ENCODE measurements around the gene NCOA5.

NCOA5 gene

GRCh38 chr20:46058599-46059281, 31.0 kb downstream of the NCOA5 start:
- DNase-seq: no peak

GRCh38 chr20:46057856-46058598, 31.7 kb downstream of the NCOA5 start:
- no peak for DNase-seq

- DNase-seq: no peak
These were observed 32.5 kb downstream of the NCOA5 start for GRCh38 chr20:46056970-46057855.

GRCh38 chr20:46056027-46056833, 33.5 kb downstream of the NCOA5 start:
- no peak for DNase-seq

GRCh38 chr20:46055269-46055668, 34.5 kb downstream of the NCOA5 start:
- DNase-seq: no peak

GRCh38 chr20:46054606-46055005, 35.2 kb downstream of the NCOA5 start:
- no peak for DNase-seq

- no peak for DNase-seq
These were observed 36.3 kb downstream of the NCOA5 start for GRCh38 chr20:46053416-46053815.

GRCh38 chr20:46051556-46052308, 38.0 kb downstream of the NCOA5 start:
- no peak for DNase-seq

- no peak for DNase-seq
These were observed 38.9 kb downstream of the NCOA5 start for GRCh38 chr20:46050885-46051284.

GRCh38 chr20:46050444-46050843, 39.3 kb downstream of the NCOA5 start:
- DNase-seq: no peak

GRCh38 chr20:46049815-46050214, 39.9 kb downstream of the NCOA5 start:
- DNase-seq: no peak

GRCh38 chr20:46049190-46049589, 40.6 kb downstream of the NCOA5 start:
- DNase-seq: no peak

GRCh38 chr20:46047821-46048220, 41.9 kb downstream of the NCOA5 start:
- DNase-seq: no peak

- no peak for DNase-seq
These were observed 43.0 kb downstream of the NCOA5 start for GRCh38 chr20:46046588-46047310.

- DNase-seq: no peak
These were observed 44.9 kb downstream of the NCOA5 start for GRCh38 chr20:46044896-46045295.

GRCh38 chr20:46043556-46043955, 46.2 kb downstream of the NCOA5 start:
- no peak for DNase-seq

- DNase-seq: no peak
These were observed 48.7 kb downstream of the NCOA5 start for GRCh38 chr20:46040902-46041535.

- no peak for DNase-seq
These were observed 52.7 kb downstream of the NCOA5 start for GRCh38 chr20:46037036-46037435.

GRCh38 chr20:46036370-46036769, 53.4 kb downstream of the NCOA5 start:
- DNase-seq: no peak

GRCh38 chr20:46035713-46036112, 54.0 kb downstream of the NCOA5 start:
- DNase-seq: no peak

GRCh38 chr20:46035253-46035652, 54.5 kb downstream of the NCOA5 start:
- no peak for DNase-seq
